Measurements from ENCODE around the gene LIF.

GRCh38 chr22:30275625-30276024 lies 29.1 kb upstream of the LIF start:
- TF ChIP-seq ZFX (IDR thresholded peaks at IDR 0.05; ENCODE audit: borderline replicate concordance) (no peak), CTCF (IDR thresholded peaks at IDR 0.05) (no peak)

Measured in 22Rv1 (cell line).